CD14-positive monocyte (primary cell): ENCODE results near the gene PAPPA. TPM values are rescaled to one million over a fixed set of nuclear protein-coding genes. Genes with fewer than 3 reads are reported as not detected.

ENCODE experiments used
- DNase-seq, 3 donors: peaks; one replicate each; pipeline ENCODE4 v3.0.0-alpha.2; 2011 to 2022
- H2AFZ ChIP-seq: 2 replicates; pipeline ENCODE4 v1.6.0; 2012; ENCODE audit warnings: mild to moderate bottlenecking, low read depth, low read length, inconsistent platforms; ENCODE audit not compliant: insufficient read depth, poor library complexity, severe bottlenecking
- H3K27ac ChIP-seq, 2 donors: 1 replicate in 1 of 2; 2 replicates in 1 of 2; pipeline ENCODE4 v1.5.1; 2012 to 2013; ENCODE audit warnings: low read length in 2 of 2, control low read depth in 1 of 2, inconsistent platforms in 1 of 2, low read depth in 1 of 2, mild to moderate bottlenecking in 1 of 2
- H3K27me3 ChIP-seq, 2 donors: one replicate each; pipeline versions ENCODE4 v1.6.0 to v1.6.1; 2011 to 2013; ENCODE audit warnings: low read length in 2 of 2; ENCODE audit not compliant: control insufficient read depth in 2 of 2, insufficient read depth in 2 of 2
- H3K36me3 ChIP-seq, 2 donors: replicated peaks in 1 of 2; 1 replicate in 1 of 2; 2 replicates in 1 of 2; pipeline versions ENCODE4 v1.5.1 to v1.6.1; 2012 to 2013; ENCODE audit warnings: low read length in 2 of 2, control low read depth in 1 of 2, inconsistent platforms in 1 of 2, mild to moderate bottlenecking in 1 of 2; ENCODE audit not compliant: insufficient read depth in 2 of 2, control insufficient read depth in 1 of 2
- H3K4me1 ChIP-seq, 2 donors: 1 replicate in 1 of 2; 2 replicates in 1 of 2; pipeline versions ENCODE4 v1.5.1 to v1.6.1; 2012 to 2013; ENCODE audit warnings: low read length in 2 of 2, control low read depth in 1 of 2, inconsistent platforms in 1 of 2, mild to moderate bottlenecking in 1 of 2, moderate library complexity in 1 of 2; ENCODE audit not compliant: insufficient read depth in 2 of 2, control insufficient read depth in 1 of 2
- H3K4me2 ChIP-seq: replicated peaks from 2 replicates; pipeline ENCODE3; 2012; ENCODE audit warnings: low read length, moderate library complexity, mild to moderate bottlenecking; ENCODE audit not compliant: poor library complexity, severe bottlenecking; ENCODE audit errors: extremely low read depth
- H3K4me3 ChIP-seq, 3 experiments: fragments of 200-600 bp in 1 of 3; sonication (generic) in 1 of 3; replicated peaks in 1 of 3; 1 replicate in 2 of 3; 2 replicates in 1 of 3; pipeline ENCODE4 v1.5.1; 2011 to 2013; ENCODE audit warnings: low read length in 3 of 3, mild to moderate bottlenecking in 3 of 3, control low read depth in 2 of 3, low read depth in 2 of 3, inconsistent platforms in 1 of 3, moderate library complexity in 1 of 3
- H3K79me2 ChIP-seq: 2 replicates; pipeline ENCODE4 v1.6.0; 2012; ENCODE audit warnings: mild to moderate bottlenecking, control low read depth, inconsistent platforms, low read length, moderate library complexity; ENCODE audit not compliant: insufficient read depth
- H3K9ac ChIP-seq: 2 replicates; pipeline ENCODE4 v1.6.0; 2017; ENCODE audit warnings: low read length, mild to moderate bottlenecking; ENCODE audit not compliant: insufficient read depth, poor library complexity, severe bottlenecking
- H3K9me3 ChIP-seq, 2 donors: replicated peaks in 1 of 2; 1 replicate in 1 of 2; 2 replicates in 1 of 2; pipeline versions ENCODE4 v1.5.1 to v1.6.1; 2012 to 2013; ENCODE audit warnings: low read length in 2 of 2, control low read depth in 1 of 2; ENCODE audit not compliant: control insufficient read depth in 1 of 2, insufficient read depth in 1 of 2
- H4K20me1 ChIP-seq: 2 replicates; pipeline ENCODE4 v1.6.0; 2012; ENCODE audit warnings: mild to moderate bottlenecking, low read length, control low read depth, moderate library complexity; ENCODE audit not compliant: insufficient read depth
- H3K27ac Mint-ChIP-seq, 7 donors: one replicate each; pipeline ENCODE4 v1.8.0; 2020; ENCODE audit warnings: mild to moderate bottlenecking in 7 of 7, mixed read lengths in 7 of 7, moderate library complexity in 6 of 7, inconsistent platforms in 2 of 7
- H3K27me3 Mint-ChIP-seq, 3 donors: one replicate each; pipeline ENCODE4 v1.8.0; 2021 to 2022; ENCODE audit warnings: low read depth in 3 of 3, mild to moderate bottlenecking in 3 of 3, mixed read lengths in 3 of 3, moderate library complexity in 3 of 3, inconsistent platforms in 1 of 3
- H3K36me3 Mint-ChIP-seq, 2 donors: one replicate each; pipeline ENCODE4 v1.8.0; 2020; ENCODE audit warnings: mixed read lengths in 2 of 2, inconsistent platforms in 1 of 2, mild to moderate bottlenecking in 1 of 2
- H3K4me1 Mint-ChIP-seq: one replicate; pipeline ENCODE4 v1.8.0; 2020; ENCODE audit warnings: mild to moderate bottlenecking, mixed read lengths
- H3K4me3 Mint-ChIP-seq, 2 donors: one replicate each; pipeline ENCODE4 v1.8.0; 2020; ENCODE audit warnings: mild to moderate bottlenecking in 2 of 2, mixed read lengths in 2 of 2, moderate library complexity in 1 of 2
- H3K9me3 Mint-ChIP-seq, 7 donors: one replicate each; pipeline ENCODE4 v1.8.0; 2020 to 2022; ENCODE audit warnings: mixed read lengths in 7 of 7, mild to moderate bottlenecking in 6 of 7, moderate library complexity in 6 of 7, inconsistent platforms in 2 of 7
- CTCF ChIP-seq: fragments of 200-600 bp; IDR thresholded peaks from one replicate; pipeline ENCODE4 v1.8.0; 2022; ENCODE audit warnings: antibody characterized with exemption, mild to moderate bottlenecking
- WGBS: methylation state at CpG from one replicate; pipeline ENCODE4 v1.1.5; 2013; ENCODE audit warnings: missing lambda C conversion rate; ENCODE audit not compliant: insufficient coverage; 5-methylcytosine and 5-hydroxymethylcytosine counted together
- intact Hi-C, 2 donors: fragments of 100-400 bp; cut with micrococcal nuclease; formaldehyde crosslinking; loops; one replicate each; pipeline versions ENCODE4 v1.15.0 to v1.15.1; 2023
- polyA plus RNA-seq, 3 donors: library from polyadenylated mRNA; depleted of rRNA in 1 of 3; unstranded in 2 of 3; stranded (reverse) in 1 of 3; fragments of 300-500 nt in 2 of 3; fragments of >200 nt in 1 of 3; fragmentation: Illumina TruSeq in 2 of 3; gene quantifications; 1 replicate in 2 of 3; 2 replicates in 1 of 3; pipeline ENCODE4 v1.2.3, GENCODE V29; 2012 to 2021

The PAPPA gene
- polyA plus RNA-seq, 3 donors, result not detected

GRCh38 chr9:116207371-116208111 lies 54.0 kb downstream of the PAPPA start:
- Mint-ChIP-seq H3K36me3 (no peaks in the 10 kb centered on the region), H3K9me3 (peaks cover 0 to 3% (median 0%) of the 10 kb centered on the region in 7 donors)
- no CpG with 5 or more reads among the region's 4 CpGs for WGBS

More at GRCh38 chr9:116207371-116208111, 54.0 kb downstream of the PAPPA start:
- Mint-ChIP-seq H3K27me3 (peaks cover 0 to 2% (median 0%) of the 10 kb centered on the region in 3 donors), H3K27ac (no peak overlapping the region), H3K4me1 (no peaks in the 10 kb centered on the region), H3K4me3 (no peak overlapping the region)
- Histone ChIP-seq H4K20me1 (no peaks in the 10 kb centered on the region), H3K9me3 (no peaks in the 10 kb centered on the region), H3K79me2 (no peaks in the 10 kb centered on the region), H3K4me3 (no peak overlapping the region), H3K27ac (no peak overlapping the region), H3K4me2 (no peak overlapping the region), H3K9ac (no peak overlapping the region), H2AFZ (no peak overlapping the region), H3K36me3 (no peaks in the 10 kb centered on the region), H3K4me1 (no peaks in the 10 kb centered on the region), H3K27me3 (no peaks in the 10 kb centered on the region)
- TF ChIP-seq CTCF, result no peak
- intact Hi-C loops, result no loop called here
- DNase-seq, result no peak
